Hematopoietic multipotent progenitor cell treated with erythropoietin and hydrocortisone succinate and interleukin-3 and kit ligand, for 6 days (in vitro differentiated cells): ENCODE results near the gene SUGCT.

ENCODE experiments used
- DNase-seq: peaks from one replicate; pipeline ENCODE4 v3.0.0-alpha.2; 2015

Gene SUGCT

GRCh38 chr7:40753455-40753854 lies 618.6 kb downstream of the SUGCT start:
- no peak for DNase-seq

DNA sequence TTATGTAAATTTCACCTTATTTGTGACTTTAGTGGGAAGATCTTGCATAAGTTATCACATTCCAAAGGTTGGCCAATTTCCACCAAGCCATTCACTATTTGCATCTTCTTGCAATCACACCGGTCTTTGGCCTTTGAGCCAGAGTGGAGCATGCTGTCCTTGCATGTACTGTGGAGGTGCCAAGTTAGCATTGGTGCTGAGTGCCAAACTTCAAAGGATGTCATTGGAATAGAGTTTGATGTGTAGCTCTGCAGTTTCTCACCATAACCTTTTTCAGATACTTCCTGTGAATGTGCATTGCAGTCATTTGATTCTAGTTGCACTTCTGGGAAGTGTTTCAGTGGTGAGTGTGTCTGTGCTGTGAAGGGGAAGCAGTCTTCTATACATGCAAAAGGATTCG lies 620.6 kb downstream of the SUGCT start:
- no peak for DNase-seq

DNA sequence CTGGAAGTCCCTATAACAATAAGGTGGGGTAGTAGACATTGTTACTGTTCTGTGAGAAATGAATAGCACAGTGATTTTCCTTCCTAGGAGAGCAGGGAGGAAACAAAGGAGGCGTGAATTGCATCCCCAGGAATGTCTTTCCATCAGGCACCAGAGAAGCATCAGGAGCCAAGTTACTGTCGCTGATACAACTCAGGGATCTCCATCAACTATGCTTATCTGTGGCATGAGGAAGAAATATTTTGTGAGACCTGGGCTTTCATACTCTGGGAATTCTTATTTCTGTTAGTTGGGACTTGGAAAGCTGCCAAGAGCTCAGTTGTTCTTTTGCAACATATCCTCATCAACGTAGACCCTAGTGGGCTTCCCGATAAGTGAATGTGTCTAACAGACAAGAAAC lies 622.3 kb downstream of the SUGCT start:
- DNase-seq = no peak

GRCh38 chr7:40758590-40758989 lies 623.8 kb downstream of the SUGCT start:
- peak; percentile 74 for DNase-seq

DNA sequence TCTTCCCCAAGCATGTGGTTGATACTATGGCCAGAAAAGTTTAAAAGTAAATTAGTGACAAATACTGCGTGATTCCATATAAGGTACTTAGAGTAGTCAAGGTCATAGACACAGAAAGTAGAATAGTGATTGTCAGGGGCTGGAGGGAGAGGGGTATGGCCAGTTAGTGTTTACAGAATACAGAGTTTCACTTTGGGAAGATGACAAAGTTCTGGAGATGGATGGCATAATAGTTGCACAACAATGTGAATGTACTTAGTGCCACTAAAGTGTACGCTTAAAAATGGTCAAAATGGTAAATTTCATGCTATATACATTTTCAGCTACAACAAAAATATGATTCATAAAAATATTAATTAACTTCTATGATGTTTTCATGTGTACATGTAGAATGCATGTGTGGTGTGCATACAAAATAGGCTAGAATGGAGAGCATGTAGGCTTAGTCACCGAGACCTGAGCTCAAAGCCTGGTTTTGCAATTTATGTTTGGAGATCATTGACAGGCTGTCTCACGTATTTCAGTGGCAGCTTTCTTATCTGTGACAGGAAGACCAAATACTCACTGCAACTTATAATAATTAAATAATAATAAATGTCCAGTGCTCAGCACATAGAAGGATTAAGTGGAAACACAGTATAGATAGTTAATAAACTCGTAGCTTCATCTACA lies 625.6 kb downstream of the SUGCT start:
- DNase-seq = no peak

- DNase-seq = no peak
Measured at GRCh38 chr7:40760987-40761386, 626.2 kb downstream of the SUGCT start.

DNA sequence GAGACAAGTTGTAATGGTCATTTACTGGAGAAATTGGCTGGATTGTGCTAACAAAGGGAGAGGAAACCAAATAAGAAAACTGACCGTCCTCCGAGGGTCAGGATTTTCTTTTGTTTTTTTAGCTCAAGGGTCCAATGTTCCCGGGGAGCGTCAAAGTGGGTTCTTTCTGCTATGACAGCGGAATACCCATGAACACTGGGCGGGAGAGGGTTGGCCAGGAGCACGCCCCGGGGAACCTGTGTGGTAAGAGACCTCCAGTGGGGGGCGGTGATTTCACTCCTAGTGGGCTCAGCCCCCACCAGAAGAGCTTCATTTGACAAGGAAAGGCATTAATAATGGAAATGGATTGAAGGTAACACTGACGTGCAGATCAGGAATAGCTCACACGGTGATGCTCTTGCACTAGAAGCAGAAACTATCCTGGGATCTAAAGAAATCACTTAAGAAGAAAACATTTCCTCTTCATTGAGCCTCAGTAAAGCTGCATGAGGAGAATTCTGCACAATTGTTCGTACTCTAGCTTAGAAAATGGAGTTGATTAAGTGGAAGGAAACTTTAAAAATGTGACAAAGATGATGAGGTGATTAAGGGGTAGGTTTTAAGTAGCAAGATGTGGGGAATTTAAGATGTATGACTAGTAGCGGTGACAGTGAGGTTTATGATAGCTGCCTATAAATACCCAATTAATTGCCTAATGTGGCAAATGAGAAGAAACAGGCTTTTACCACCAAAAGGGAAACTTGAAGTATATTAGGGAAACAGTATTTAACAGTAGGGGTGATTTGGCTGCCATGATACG lies 627.2 kb downstream of the SUGCT start:
- DNase-seq = no peak

- peak; percentile 15 for DNase-seq
Measured at GRCh38 chr7:40763319-40764287, 628.8 kb downstream of the SUGCT start.

- peak; percentile 22 for DNase-seq
Measured at GRCh38 chr7:40765639-40766038, 630.8 kb downstream of the SUGCT start.

GRCh38 chr7:40772096-40772495 lies 637.3 kb downstream of the SUGCT start:
- DNase-seq = no peak

DNA sequence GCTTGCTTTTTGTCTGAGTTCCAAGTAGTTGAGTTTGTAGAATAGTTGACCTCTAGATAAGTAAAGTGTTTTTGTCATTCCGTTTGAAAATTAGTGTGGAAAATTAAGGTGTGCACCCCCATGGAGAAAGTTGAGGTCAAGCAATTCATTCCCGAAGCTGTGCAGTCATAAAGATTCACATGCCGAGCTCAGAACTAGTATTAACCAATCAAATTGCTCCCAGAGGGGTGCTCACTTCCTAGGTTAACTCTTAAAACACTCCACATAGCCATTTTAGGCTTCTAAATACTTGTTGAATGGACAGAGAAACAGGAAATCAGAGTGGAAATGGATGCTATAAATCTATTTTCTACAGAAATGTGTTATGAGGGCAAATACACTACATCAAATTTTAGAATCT lies 638.9 kb downstream of the SUGCT start:
- DNase-seq = no peak

DNA sequence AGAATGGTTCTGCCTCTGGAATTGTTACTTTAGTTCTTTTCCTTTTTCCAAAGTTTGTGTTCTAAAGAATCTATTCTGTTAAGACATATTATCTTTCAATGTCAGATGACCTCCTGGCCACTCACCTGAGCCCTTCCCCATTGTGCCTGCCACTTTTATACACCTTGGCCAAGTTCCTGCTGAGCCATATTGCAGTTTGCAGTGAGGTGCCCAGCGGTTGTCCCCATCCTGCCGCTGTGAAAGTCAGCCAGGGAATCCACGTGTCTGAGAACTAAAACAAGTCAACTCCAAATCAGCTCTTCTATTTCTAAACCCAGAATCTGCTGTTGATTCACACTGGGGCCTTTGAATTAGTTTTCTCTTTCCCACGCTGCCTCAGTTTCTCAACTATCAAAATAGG lies 641.1 kb downstream of the SUGCT start:
- no peak for DNase-seq

GRCh38 chr7:40777730-40778312 lies 643.0 kb downstream of the SUGCT start:
- no peak for DNase-seq

- no peak for DNase-seq
Measured at GRCh38 chr7:40780460-40780859, 645.7 kb downstream of the SUGCT start.

DNA sequence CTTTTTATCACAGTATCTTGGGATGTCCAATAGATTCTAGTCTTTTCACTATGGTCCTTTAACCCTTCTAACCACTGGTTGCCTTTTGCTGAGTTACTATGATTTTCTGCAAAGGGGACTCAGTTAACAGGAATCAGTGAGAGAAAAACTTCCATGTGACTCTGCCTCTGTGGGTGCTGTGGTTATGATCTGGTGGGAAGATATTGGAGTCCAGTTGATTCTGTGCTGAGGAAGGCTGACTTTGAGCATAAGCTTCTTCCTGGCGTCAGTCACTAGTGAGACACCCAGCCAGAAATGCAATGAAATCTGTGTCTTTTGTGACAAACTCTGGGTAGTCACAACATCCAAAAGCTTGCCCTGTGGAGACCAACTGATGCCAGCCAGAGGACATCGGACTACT lies 648.0 kb downstream of the SUGCT start:
- peak; percentile 35 for DNase-seq

DNA sequence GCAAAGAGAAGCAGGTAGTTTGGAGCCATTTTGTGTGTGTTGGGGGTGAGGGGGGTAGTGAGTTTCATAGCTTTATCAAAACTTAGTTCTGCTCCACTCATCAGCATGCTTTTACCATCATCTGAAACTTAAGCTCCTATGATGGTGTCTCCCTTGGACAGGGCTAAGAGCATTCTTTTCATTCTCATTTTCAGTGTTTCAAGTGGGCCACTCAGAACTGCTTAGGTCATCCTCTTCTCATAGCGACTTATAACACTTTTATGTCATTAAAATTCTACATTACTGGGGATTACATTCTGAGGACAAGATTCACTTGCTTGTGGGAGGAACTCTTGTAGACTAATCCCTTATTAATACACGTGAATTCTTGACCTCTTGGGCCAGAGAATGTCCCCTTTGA lies 649.4 kb downstream of the SUGCT start:
- no peak for DNase-seq

GRCh38 chr7:40786909-40787308 lies 652.1 kb downstream of the SUGCT start:
- DNase-seq = no peak

- DNase-seq = no peak
Measured at GRCh38 chr7:40793132-40793531, 658.3 kb downstream of the SUGCT start.

DNA sequence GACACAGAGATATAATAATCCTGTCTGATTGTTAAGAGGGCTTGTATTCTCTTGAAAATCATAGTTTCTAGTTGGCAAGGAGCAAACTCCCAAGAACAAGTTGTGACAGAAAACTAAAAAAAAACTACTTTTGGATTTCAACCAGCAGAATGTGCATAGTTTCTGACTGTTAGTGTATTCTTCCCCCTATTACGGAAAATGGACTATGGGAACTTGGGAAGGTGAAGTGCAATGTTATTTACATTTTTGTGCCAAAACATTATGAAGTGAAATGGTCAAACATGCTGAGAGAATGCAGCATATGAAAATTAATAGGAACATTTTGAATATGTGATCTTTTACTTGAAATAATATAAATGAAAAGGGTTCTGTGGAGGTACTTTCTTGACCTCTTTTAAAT lies 660.8 kb downstream of the SUGCT start:
- DNase-seq = no peak

DNA sequence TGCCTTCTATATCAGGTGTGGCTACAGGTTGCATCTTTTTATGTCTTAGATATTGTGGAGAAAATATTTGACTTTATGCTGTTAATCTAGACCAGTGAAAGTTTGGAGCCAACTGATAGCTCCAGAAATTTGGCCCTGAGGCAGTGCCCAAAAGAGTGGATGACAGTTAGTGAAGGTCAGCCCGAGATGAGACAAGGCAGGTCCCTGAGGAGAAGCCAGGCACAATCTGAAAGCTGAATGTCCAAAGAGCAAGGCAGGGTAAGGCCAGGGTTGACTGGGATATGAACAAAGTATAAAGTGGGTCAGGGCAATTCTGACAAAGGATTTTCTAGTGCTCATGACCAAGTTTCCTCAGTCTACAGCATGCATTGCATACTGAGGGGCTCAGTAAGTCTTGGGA lies 661.9 kb downstream of the SUGCT start:
- DNase-seq = no peak

GRCh38 chr7:40798613-40799012 lies 663.8 kb downstream of the SUGCT start:
- DNase-seq = no peak

GRCh38 chr7:40799493-40800403 lies 664.9 kb downstream of the SUGCT start:
- no peak for DNase-seq
